NCI-H524 treated with DMSO at 0.1 percent for 48 hours (cell line): Measurements from ENCODE around the gene DTX3L.

Experiments
- DNase-seq: peaks from one replicate; lab custom pipeline; 2025; lab: John Stamatoyannopoulos, UW

Gene DTX3L

GRCh38 chr3:122606330-122606729, 42.2 kb downstream of the DTX3L start:
- no peak for DNase-seq

DNA sequence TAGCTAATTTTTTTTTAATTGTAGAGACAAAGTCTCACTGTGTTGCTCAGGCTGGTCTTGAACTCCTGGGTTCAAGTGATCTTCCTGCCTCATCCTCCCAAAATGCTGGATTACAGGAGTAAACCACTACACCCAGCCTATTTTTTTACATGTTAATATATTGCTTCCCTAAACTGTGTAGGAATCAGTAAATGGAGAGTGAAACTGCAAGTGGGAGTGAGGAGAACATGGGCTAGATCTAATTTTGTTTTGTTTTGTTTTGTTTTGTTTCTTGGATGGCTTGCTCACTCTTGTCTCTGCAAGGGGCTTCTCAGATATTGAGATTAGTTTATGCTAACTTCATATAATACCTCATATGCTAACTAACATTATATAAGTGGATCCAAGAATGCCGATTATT, 44.8 kb downstream of the DTX3L start:
- no peak for DNase-seq

GRCh38 chr3:122609798-122610559, 45.8 kb downstream of the DTX3L start:
- DNase-seq = no peak

DNA sequence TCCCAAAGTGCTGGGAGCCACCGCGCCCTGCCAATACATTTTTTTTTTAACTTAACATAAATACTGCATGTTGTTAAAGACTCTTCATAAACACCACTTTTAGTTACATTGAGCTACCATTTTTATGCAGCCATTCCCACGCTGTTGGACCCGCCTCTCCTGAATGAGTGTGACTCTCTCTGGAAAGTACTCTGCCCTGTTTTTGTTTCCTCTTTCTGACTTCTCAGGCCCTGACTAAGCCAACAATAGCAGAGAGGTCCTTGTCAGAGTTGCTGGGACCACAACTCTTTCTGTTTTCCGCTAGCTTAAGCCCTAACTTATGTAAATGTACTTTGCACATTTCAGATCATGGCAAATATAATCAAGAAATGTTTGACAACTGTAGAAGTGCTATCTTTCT, 48.6 kb downstream of the DTX3L start:
- DNase-seq = no peak

DNA sequence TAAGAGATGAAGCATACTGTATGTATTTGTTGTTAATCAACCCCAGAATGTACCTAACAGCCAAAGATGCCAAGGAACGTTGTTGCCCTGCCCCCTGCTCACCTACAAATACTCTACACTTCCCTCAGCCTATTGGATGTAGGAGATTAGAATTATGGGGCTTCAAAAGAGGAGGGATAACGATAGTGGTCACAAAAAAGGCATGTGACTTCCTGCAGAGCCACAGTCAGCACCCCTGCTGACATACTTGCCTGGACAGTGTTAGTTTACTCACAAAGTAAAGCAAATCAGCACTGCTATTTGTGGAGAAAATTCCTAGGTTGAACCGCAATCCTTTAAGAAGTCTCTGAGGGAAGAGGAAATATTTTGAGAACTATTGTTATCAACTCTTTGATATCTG, 51.2 kb downstream of the DTX3L start:
- no peak for DNase-seq

- no peak for DNase-seq
Measured at GRCh38 chr3:122618614-122619013, 54.5 kb downstream of the DTX3L start.

DNA sequence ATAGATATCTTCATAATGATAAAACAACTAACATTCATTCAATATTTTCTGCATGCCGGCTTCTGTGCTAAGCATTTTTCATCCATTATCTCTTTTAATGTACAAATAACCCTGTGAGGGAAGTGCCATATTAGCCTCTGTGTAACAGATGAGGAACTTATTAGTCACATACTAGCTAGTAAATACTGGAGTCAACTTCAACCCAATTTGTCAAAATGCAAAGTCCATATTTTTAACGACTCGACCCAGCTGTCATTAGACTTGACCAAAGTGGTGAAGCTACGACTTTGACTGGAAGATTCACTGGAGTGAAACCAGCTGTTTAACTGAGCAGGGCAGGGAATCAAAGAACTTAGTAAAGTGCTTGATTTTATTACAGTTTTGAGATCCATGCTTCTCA, 54.9 kb downstream of the DTX3L start:
- DNase-seq = no peak

GRCh38 chr3:122620399-122620798, 56.3 kb downstream of the DTX3L start:
- DNase-seq = no peak

DNA sequence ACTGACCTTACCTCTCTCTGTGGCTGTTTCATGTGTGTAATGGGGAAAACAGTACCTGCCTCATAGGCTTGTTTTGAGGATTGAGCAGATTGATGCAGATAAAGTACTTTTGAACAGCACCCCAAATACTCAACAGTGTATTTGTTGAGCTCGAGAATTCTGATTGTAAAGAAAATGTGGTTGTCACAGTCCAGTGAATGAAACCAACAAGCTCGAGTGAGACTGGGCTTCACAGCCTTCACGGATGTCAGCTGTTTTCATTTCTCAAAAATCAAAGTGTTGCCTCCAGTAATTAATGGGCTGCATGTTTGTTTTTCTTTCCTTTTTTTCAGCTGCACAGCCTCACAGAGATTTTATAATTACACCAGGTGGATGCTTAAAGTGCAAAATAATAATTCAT, 57.0 kb downstream of the DTX3L start:
- DNase-seq = no peak

- no peak for DNase-seq
Measured at GRCh38 chr3:122623031-122623829, 59.1 kb downstream of the DTX3L start.
